ENCODE measurements around the gene LCNL1. TPM values are rescaled to one million over a fixed set of nuclear protein-coding genes. Genes with fewer than 3 reads are reported as not detected.

The LCNL1 gene
- total and polyA plus RNA-seq, 8 donors = 0.38 to 2.7 (median 1.2) TPM

DNA sequence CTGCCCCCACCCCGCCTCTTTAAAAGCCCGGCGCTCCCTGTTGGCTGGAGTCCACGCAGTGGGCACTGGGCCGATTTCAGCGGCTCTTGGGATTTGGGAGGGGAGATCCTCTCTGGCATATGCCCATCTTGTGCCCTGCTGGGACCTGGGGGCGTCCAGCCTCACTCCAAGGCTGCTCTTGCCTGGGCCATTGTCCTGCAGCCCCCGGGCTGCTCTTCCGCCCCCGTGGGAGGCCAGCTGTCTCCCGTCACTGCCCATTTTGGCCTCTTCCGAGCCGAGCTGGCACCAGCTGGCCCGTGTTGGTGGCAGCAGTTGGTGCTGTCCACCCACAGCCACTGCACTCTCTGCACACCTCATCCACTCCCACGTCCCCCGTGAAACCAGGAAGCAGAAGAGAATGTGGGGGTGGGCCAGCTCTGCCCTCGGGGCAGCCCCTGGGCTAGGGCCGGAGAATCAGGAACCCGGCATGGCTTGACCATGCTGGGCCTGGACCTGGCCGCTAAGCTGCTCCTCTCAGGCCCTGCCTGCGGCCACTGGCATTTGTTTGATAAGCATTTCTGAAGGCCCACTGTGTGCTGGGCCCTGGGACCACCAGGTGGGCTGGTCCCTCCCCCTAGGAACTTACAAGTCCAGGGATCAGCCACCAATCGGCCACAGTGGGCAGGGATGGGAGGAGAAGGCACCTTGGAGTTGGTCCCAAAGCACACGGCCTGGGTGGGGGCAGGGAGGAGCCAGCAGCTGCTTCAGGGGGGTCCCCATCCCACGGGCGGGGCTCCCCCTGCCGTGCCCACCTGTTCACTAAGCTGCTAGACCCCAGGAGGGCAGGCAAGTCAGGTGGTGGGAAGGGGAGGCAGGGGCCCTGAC lies 35.5 kb upstream of the LCNL1 start:
- Histone ChIP-seq H3K27ac (no peak overlapping the region), H3K4me1 (peaks cover 13 to 54% of the 10 kb centered on the region in 2 donors), H3K27me3 (no peaks in the 10 kb centered on the region), H3K36me3 (peaks cover 0 to 9% of the 10 kb centered on the region in 2 donors), H3K4me3 (no peak overlapping the region), H3K9me3 (no peaks in the 10 kb centered on the region)
- intact Hi-C loops (cut with DNase I) = no loop called here
- TF ChIP-seq, protein P1, sequence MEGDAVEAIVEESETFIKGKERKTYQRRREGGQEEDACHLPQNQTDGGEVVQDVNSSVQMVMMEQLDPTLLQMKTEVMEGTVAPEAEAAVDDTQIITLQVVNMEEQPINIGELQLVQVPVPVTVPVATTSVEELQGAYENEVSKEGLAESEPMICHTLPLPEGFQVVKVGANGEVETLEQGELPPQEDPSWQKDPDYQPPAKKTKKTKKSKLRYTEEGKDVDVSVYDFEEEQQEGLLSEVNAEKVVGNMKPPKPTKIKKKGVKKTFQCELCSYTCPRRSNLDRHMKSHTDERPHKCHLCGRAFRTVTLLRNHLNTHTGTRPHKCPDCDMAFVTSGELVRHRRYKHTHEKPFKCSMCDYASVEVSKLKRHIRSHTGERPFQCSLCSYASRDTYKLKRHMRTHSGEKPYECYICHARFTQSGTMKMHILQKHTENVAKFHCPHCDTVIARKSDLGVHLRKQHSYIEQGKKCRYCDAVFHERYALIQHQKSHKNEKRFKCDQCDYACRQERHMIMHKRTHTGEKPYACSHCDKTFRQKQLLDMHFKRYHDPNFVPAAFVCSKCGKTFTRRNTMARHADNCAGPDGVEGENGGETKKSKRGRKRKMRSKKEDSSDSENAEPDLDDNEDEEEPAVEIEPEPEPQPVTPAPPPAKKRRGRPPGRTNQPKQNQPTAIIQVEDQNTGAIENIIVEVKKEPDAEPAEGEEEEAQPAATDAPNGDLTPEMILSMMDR (IDR thresholded peaks at IDR 0.05) = no peak
- ATAC-seq (no peak), DNase-seq (peak in 2 of 4 donors; percentile 30 to 74)

GRCh38 chr9:136947955-136948510 lies 34.8 kb upstream of the LCNL1 start:
- ATAC-seq (no peak), DNase-seq (peak; percentile 18 to 81 (median 53))
- peaks cover 0 to 1% of the 10 kb centered on the region in 2 donors for H3K36me3 ChIP-seq
- intact Hi-C loops (cut with DNase I) = no loop called here
- H3K4me1 ChIP-seq = peaks cover 13 to 46% of the 10 kb centered on the region in 2 donors
- H3K27me3 ChIP-seq = no peaks in the 10 kb centered on the region
- H3K4me3 ChIP-seq = no peak overlapping the region
- H3K9me3 ChIP-seq = no peaks in the 10 kb centered on the region
- H3K27ac ChIP-seq = no peak overlapping the region
- TF ChIP-seq, protein P1 (IDR thresholded peaks at IDR 0.05) = peak; percentile 48 to 50

DNA sequence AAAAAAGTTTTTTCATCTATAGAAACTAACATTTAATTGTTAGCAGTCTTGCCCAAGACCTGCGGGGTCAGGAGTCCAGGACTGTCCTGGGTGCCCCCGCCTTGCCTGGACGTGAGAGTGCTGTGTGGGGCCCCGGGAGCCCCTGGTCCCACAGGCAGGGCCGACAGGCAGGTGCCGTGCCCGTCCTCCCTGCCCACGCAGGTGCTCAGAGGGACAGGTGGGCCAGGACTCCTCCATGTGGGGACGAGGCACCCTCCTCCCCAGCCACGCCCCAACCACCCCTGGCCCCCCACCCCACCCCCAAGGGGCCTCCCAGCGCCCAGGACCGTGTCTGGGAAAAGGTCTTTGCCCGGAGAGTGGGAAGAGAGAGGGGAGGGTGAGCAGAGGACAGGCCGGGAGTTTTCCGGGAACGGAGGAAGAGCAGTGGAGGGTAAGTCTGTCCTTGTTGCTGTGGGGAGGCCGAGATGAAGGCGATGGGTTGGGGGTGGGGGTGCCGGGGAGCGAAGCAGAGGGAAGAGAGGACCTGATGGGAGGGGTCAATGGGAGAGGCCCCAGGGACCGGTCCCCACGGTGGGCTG lies 33.5 kb upstream of the LCNL1 start:
- H3K27me3 ChIP-seq = no peaks in the 10 kb centered on the region
- no peaks in the 10 kb centered on the region for H3K9me3 ChIP-seq
- H3K27ac ChIP-seq = peak overlapping the region; percentile 76 to 81
- TF ChIP-seq, protein P1 (IDR thresholded peaks at IDR 0.05) = no peak
- intact Hi-C loops (cut with DNase I) = no loop called here
- DNase-seq (peak in 2 of 4 donors; percentile 10 to 79), ATAC-seq (peak; percentile 4)
- peak overlapping the region; percentile 50 to 70 for H3K4me3 ChIP-seq
- peaks cover 10 to 38% of the 10 kb centered on the region in 2 donors for H3K4me1 ChIP-seq
- H3K36me3 ChIP-seq = no peaks in the 10 kb centered on the region

GRCh38 chr9:136949817-136950655 lies 32.8 kb upstream of the LCNL1 start:
- ATAC-seq (peak; percentile 92), DNase-seq (peak; percentile 68 to 98 (median 94))
- no peaks in the 10 kb centered on the region for H3K9me3 ChIP-seq
- peaks cover 10 to 35% of the 10 kb centered on the region in 2 donors for H3K4me1 ChIP-seq
- no peaks in the 10 kb centered on the region for H3K27me3 ChIP-seq
- peak overlapping the region; percentile 50 to 70 for H3K4me3 ChIP-seq
- peak overlapping the region; percentile 76 to 81 for H3K27ac ChIP-seq
- H3K36me3 ChIP-seq = no peaks in the 10 kb centered on the region
- intact Hi-C loops (cut with DNase I) = no loop called here
- TF ChIP-seq, protein P1 (IDR thresholded peaks at IDR 0.05) = peak in 1 of 2 donors; percentile 12
